Right lobe of liver (tissue), 6 donors: ENCODE measurements around the gene MEAK7. TPM values are rescaled to one million over a fixed set of nuclear protein-coding genes. Genes with fewer than 3 reads are reported as not detected.

Experiments
- ATAC-seq, 4 donors: fragments of 200-7000 bp; cut with Tn5 transposase; one replicate each; pipeline ENCODE4 v1.9.1; 2020; ENCODE audit warnings: mild to moderate bottlenecking in 4 of 4, moderate library complexity in 4 of 4
- DNase-seq, 3 donors: peaks; one replicate each; pipeline ENCODE4 v3.0.0-alpha.2; 2020
- H3K27ac ChIP-seq, 3 donors: fragments of 200-600 bp; one replicate each; pipeline ENCODE4 v1.8.0; 2022
- H3K27me3 ChIP-seq, 2 donors: fragments of 200-600 bp; one replicate each; pipeline ENCODE4 v1.8.0; 2022
- H3K36me3 ChIP-seq, 4 donors: fragments of 200-600 bp; sonication (generic) in 1 of 4; one replicate each; pipeline versions ENCODE4 v1.5.1 to v1.8.0; 2017 to 2022; ENCODE audit warnings: control low read depth in 1 of 4
- H3K4me1 ChIP-seq, 4 donors: fragments of 200-600 bp; sonication (generic) in 1 of 4; one replicate each; pipeline versions ENCODE4 v1.5.1 to v1.8.0; 2017 to 2022; ENCODE audit warnings: control low read depth in 1 of 4
- H3K4me3 ChIP-seq, 3 donors: fragments of 200-600 bp; one replicate each; pipeline ENCODE4 v1.8.0; 2022
- H3K9me3 ChIP-seq, 4 donors: fragments of 200-600 bp; sonication (generic) in 1 of 4; one replicate each; pipeline versions ENCODE4 v1.5.1 to v1.8.0; 2017 to 2022; ENCODE audit warnings: control low read depth in 1 of 4
- CTCF ChIP-seq, 4 donors: fragments of 200-600 bp in 3 of 4; fragments of 450-650 bp in 1 of 4; IDR thresholded peaks; one replicate each; pipeline versions ENCODE4 v1.5.1 to v1.8.0; 2016 to 2022; ENCODE audit warnings: antibody characterized with exemption in 4 of 4, mild to moderate bottlenecking in 2 of 4
- POLR2A ChIP-seq: fragments of 450-650 bp; IDR thresholded peaks from one replicate; pipeline ENCODE4 v1.6.1; 2017; ENCODE audit warnings: antibody characterized with exemption, mild to moderate bottlenecking
- WGBS: methylation state at CpG from one replicate; pipeline ENCODE4 v1.1.6; 2018; ENCODE audit warnings: low coverage, low lambda C conversion rate; ENCODE audit not compliant: insufficient coverage; ENCODE audit errors: missing lambda C conversion rate; 5-methylcytosine and 5-hydroxymethylcytosine counted together
- intact Hi-C, 2 donors: fragments of 100-400 bp; cut with DNase I; formaldehyde crosslinking; loops; one replicate each; pipeline versions ENCODE4 v1.11.2 to v1.14.1; 2022
- total RNA-seq, 6 experiments: library from RNA; depleted of rRNA in 2 of 6; stranded (reverse); fragments of >200 nt in 2 of 6; fragmentation: NEBNext Ultra II Directional in 3 of 6; extraction: Animal tissue kit (Norgen Biotek cat#: 25700) in 3 of 6; gene quantifications; one replicate each; pipeline versions ENCODE4 v1.1.0 to v1.2.4, GENCODE V29; 2016 to 2023
- donor health status: DM: no; HTN: yes; CAD: no.
- donor health status: DM: no; HTN: no; CAD: no.
- donor health status: DM: no; HTN: no; CAD: no.
- donor health status: DM: no; HTN: yes; CAD: no.
- donor health status: DM: no; HTN: yes; CAD: no.

The MEAK7 gene
- total RNA-seq, 6 experiments from 2014 or later: 2.9 to 5.2 (median 3.4) TPM

GRCh38 chr16:84475643-84476240 is 28.7 kb downstream of the MEAK7 start:
- Histone ChIP-seq H3K4me1 (no peaks in the 10 kb centered on the region), H3K27ac (no peak overlapping the region), H3K27me3 (no peaks in the 10 kb centered on the region), H3K9me3 (no peaks in the 10 kb centered on the region), H3K4me3 (no peak overlapping the region), H3K36me3 (no peaks in the 10 kb centered on the region)
- no peak for TF ChIP-seq CTCF (IDR thresholded peaks at IDR 0.05)
- TF ChIP-seq POLR2A: no peak
- DNase-seq (peak in 1 of 3 donors; percentile 28), ATAC-seq (no peak)
- 83% methylated on average over 5 of the region's 8 CpGs for WGBS
- intact Hi-C loops: no loop called here

DNA sequence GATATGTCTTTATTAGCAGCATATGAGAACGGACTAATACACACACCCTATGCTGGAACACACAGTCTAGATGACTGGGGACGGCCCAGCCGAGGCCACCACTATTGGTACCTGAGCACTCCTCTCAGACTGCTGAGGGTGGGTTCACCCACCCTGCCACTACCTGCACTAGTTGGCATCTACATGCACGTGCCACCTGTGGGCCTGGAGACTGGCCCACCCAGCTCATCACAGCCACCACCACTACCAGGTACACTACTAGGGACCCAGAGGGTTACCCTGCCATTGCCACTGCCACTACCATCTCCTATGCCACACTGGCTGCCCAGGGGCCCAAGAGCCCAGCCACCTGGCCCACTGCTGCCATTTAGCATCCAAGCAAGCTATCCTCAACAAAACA is 32.5 kb downstream of the MEAK7 start:
- DNase-seq: no peak
- TF ChIP-seq CTCF (IDR thresholded peaks at IDR 0.05): no peak
- TF ChIP-seq POLR2A: no peak
- no peak for ATAC-seq

GRCh38 chr16:84471316-84471715 is 33.1 kb downstream of the MEAK7 start:
- Histone ChIP-seq H3K9me3 (no peaks in the 10 kb centered on the region), H3K36me3 (no peaks in the 10 kb centered on the region), H3K4me1 (no peaks in the 10 kb centered on the region), H3K27me3 (no peaks in the 10 kb centered on the region), H3K27ac (no peak overlapping the region), H3K4me3 (no peak overlapping the region)
- no CpG with 5 or more reads among the region's 7 CpGs for WGBS
- intact Hi-C loops: no loop called here
- no peak for ATAC-seq
- peak in 1 of 3 donors; percentile 33 for DNase-seq
- TF ChIP-seq CTCF (IDR thresholded peaks at IDR 0.05) (no peak), POLR2A (no peak)

More for the DNA sequence above, 32.5 kb downstream of the MEAK7 start:
- H3K4me3 ChIP-seq: no peak overlapping the region
- no peaks in the 10 kb centered on the region for H3K27me3 ChIP-seq
- no peaks in the 10 kb centered on the region for H3K9me3 ChIP-seq
- intact Hi-C loops: no loop called here
- no CpG with 5 or more reads among the region's 4 CpGs for WGBS
- no peak overlapping the region for H3K27ac ChIP-seq
- no peaks in the 10 kb centered on the region for H3K4me1 ChIP-seq
- no peaks in the 10 kb centered on the region for H3K36me3 ChIP-seq

DNA sequence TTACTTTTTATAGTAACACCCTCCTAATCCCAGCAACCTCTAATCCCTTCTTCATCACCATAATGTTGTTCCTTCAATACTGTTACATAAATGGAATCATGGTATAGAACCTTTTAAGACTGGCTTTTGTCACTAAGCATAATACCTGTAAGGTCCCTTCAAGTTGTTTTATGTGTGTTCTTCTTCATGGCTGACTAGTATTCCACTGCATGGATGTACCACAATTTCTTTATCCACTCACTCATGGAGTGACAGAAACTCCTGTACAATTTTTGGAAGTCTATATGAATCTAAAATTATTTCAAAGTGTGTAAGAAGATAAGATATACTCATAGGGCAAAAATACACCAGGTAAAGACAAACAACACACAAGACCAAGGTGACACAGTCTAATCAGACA is 36.8 kb downstream of the MEAK7 start:
- H3K4me3 ChIP-seq: no peak overlapping the region
- TF ChIP-seq POLR2A (no peak), CTCF (IDR thresholded peaks at IDR 0.05) (no peak)
- DNase-seq: no peak
- no peak for ATAC-seq
- H3K36me3 ChIP-seq: no peaks in the 10 kb centered on the region
- H3K27me3 ChIP-seq: no peaks in the 10 kb centered on the region
- no peaks in the 10 kb centered on the region for H3K4me1 ChIP-seq
- intact Hi-C loops: no loop called here
- H3K9me3 ChIP-seq: no peaks in the 10 kb centered on the region
- no peak overlapping the region for H3K27ac ChIP-seq

DNA sequence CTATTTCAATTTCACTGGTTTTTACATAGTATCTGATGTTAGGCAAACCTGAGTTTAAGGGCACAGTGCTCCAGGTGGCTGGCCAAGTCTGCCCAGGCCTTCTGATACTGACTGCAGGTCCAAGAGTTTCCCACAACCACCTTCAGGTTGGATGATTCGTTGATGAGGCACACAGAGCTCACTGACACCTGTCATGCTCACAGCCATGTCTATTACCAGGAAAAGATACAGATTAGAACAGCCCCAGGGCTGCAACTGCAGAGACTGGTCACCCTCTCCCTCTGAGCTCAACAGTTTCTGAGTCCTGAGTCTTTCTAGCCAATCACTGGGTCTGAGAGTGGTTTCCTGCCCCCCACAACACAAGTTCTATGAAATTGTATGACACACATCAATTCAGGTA is 37.2 kb downstream of the MEAK7 start:
- Histone ChIP-seq H3K4me1 (no peaks in the 10 kb centered on the region), H3K4me3 (no peak overlapping the region), H3K36me3 (no peaks in the 10 kb centered on the region), H3K27ac (no peak overlapping the region), H3K9me3 (no peaks in the 10 kb centered on the region), H3K27me3 (no peaks in the 10 kb centered on the region)
- intact Hi-C loops: no loop called here
- no peak for DNase-seq
- TF ChIP-seq POLR2A (no peak), CTCF (IDR thresholded peaks at IDR 0.05) (no peak)
- ATAC-seq: no peak
- WGBS: no CpG with 5 or more reads among the region's 1 CpG
